Dedifferentiated amniotic fluid mesenchymal stem cell (primary cell): ENCODE results near the gene KHNYN.
"Not testable (repeated sequence)": the region's sequence is repeated elsewhere in the genome, so short reads cannot be mapped to it uniquely, and the experiment has no call there.

Source experiments
- DNase-seq: peaks from one replicate; pipeline ENCODE4 v3.0.0-alpha.2; 2016; ENCODE audit errors: extremely low spot score

Gene KHNYN

GRCh38 chr14:24473211-24473610 lies 43.5 kb downstream of the KHNYN start:
- no peak for DNase-seq

- DNase-seq: no peak
These were observed 45.5 kb downstream of the KHNYN start for GRCh38 chr14:24475261-24475660.

GRCh38 chr14:24479999-24480398 lies 50.2 kb downstream of the KHNYN start:
- DNase-seq: not testable (repeated sequence)

GRCh38 chr14:24481622-24482324 lies 52.0 kb downstream of the KHNYN start:
- no peak for DNase-seq

GRCh38 chr14:24482699-24483303 lies 53.0 kb downstream of the KHNYN start:
- DNase-seq: not testable (repeated sequence)

- DNase-seq: no peak
These were observed 54.0 kb downstream of the KHNYN start for GRCh38 chr14:24483604-24484252.
